Liver (tissue), 9 donors: ENCODE measurements around the gene MOV10. TPM values are rescaled to one million over a fixed set of nuclear protein-coding genes. Genes with fewer than 3 reads are reported as not detected.

ENCODE experiments used
- DNase-seq: peaks from one replicate; pipeline ENCODE4 v3.0.0-alpha.2; 2017; ENCODE audit warnings: low spot score
- H3K27ac ChIP-seq, 2 donors: one replicate each; pipeline ENCODE4 v1.7.0; 2013; ENCODE audit warnings: inconsistent platforms in 2 of 2, low read length in 2 of 2, control low read depth in 1 of 2, low read depth in 1 of 2, mild to moderate bottlenecking in 1 of 2
- H3K27me3 ChIP-seq, 4 donors: one replicate each; pipeline versions ENCODE4 v1.6.1 to v1.7.0; 2013; ENCODE audit warnings: low read length in 3 of 4, inconsistent platforms in 1 of 4, mild to moderate bottlenecking in 1 of 4, moderate library complexity in 1 of 4; ENCODE audit not compliant: control insufficient read depth in 4 of 4, insufficient read depth in 4 of 4
- H3K36me3 ChIP-seq, 4 donors: one replicate each; pipeline versions ENCODE4 v1.6.1 to v1.7.0; 2013; ENCODE audit warnings: low read length in 3 of 4, mild to moderate bottlenecking in 3 of 4, low read depth in 1 of 4, moderate library complexity in 1 of 4; ENCODE audit not compliant: control insufficient read depth in 4 of 4, insufficient read depth in 3 of 4
- H3K4me1 ChIP-seq, 4 donors: one replicate each; pipeline versions ENCODE4 v1.6.1 to v1.7.0; 2013; ENCODE audit warnings: low read length in 3 of 4, mild to moderate bottlenecking in 3 of 4, moderate library complexity in 1 of 4; ENCODE audit not compliant: control insufficient read depth in 4 of 4, insufficient read depth in 4 of 4
- H3K4me3 ChIP-seq, 3 donors: one replicate each; pipeline versions ENCODE4 v1.6.1 to v1.7.0; 2013; ENCODE audit warnings: low read length in 3 of 3, control low read depth in 1 of 3, low read depth in 1 of 3, mild to moderate bottlenecking in 1 of 3
- H3K9ac ChIP-seq, 2 donors: one replicate each; pipeline ENCODE4 v1.7.0; 2013; ENCODE audit warnings: low read length in 2 of 2, mild to moderate bottlenecking in 2 of 2, moderate library complexity in 2 of 2, control low read depth in 1 of 2, low read depth in 1 of 2
- H3K9me3 ChIP-seq, 4 donors: one replicate each; pipeline versions ENCODE4 v1.6.1 to v1.7.0; 2013; ENCODE audit warnings: low read length in 3 of 4; ENCODE audit not compliant: control insufficient read depth in 4 of 4
- ATF3 ChIP-seq: IDR thresholded peaks from 2 replicates; pipeline ENCODE4 v1.6.1; 2016; ENCODE audit warnings: antibody characterized with exemption
- CTCF ChIP-seq: fragments of 150-350 bp; IDR thresholded peaks from 2 replicates; pipeline ENCODE4 v1.5.1; 2017; ENCODE audit warnings: improper control_type of control experiment, low read depth, low read length; ENCODE audit not compliant: missing input control
- EGR1 ChIP-seq, 2 donors: IDR thresholded peaks; 2 replicates each; pipeline ENCODE4 v1.6.1; 2016 to 2018; ENCODE audit warnings: antibody characterized with exemption in 2 of 2, low read depth in 2 of 2
- FOXA1 ChIP-seq: IDR thresholded peaks from 2 replicates; pipeline ENCODE4 v1.6.1; 2016; ENCODE audit warnings: antibody characterized with exemption
- FOXA2 ChIP-seq: IDR thresholded peaks from 2 replicates; pipeline ENCODE4 v1.6.1; 2016; ENCODE audit warnings: antibody characterized with exemption
- GABPA ChIP-seq, 2 donors: IDR thresholded peaks in 1 of 2; conservative IDR thresholded peaks in 1 of 2; 2 replicates each; pipeline ENCODE4 v1.6.1; 2016; ENCODE audit warnings: antibody characterized with exemption in 2 of 2, mild to moderate bottlenecking in 1 of 2, moderate library complexity in 1 of 2
- HNF4A ChIP-seq, 2 donors: conservative IDR thresholded peaks; 2 replicates each; pipeline ENCODE4 v1.6.1; 2016; ENCODE audit warnings: antibody characterized with exemption in 2 of 2, mild to moderate bottlenecking in 2 of 2
- HNF4G ChIP-seq: IDR thresholded peaks from 2 replicates; pipeline ENCODE4 v1.6.1; 2016; ENCODE audit warnings: antibody characterized with exemption
- JUND ChIP-seq, 2 donors: IDR thresholded peaks; 2 replicates each; pipeline ENCODE4 v1.6.1; 2016; ENCODE audit warnings: antibody characterized with exemption in 2 of 2
- MAX ChIP-seq: IDR thresholded peaks from 2 replicates; pipeline ENCODE4 v1.6.1; 2016; ENCODE audit warnings: antibody characterized with exemption
- RAD21 ChIP-seq, 2 donors: IDR thresholded peaks; 2 replicates each; pipeline ENCODE4 v1.6.1; 2016; ENCODE audit warnings: antibody characterized with exemption in 2 of 2, mild to moderate bottlenecking in 2 of 2
- REST ChIP-seq: IDR thresholded peaks from 2 replicates; pipeline ENCODE4 v1.6.1; 2016; ENCODE audit warnings: antibody characterized with exemption, mild to moderate bottlenecking
- RXRA ChIP-seq, 2 donors: IDR thresholded peaks; 2 replicates each; pipeline ENCODE4 v1.6.1; 2017 to 2018; ENCODE audit warnings: antibody characterized with exemption in 2 of 2, mild to moderate bottlenecking in 1 of 2
- TAF1 ChIP-seq: conservative IDR thresholded peaks from 2 replicates; pipeline ENCODE4 v1.6.1; 2016; ENCODE audit warnings: antibody characterized with exemption, mild to moderate bottlenecking
- YY1 ChIP-seq: IDR thresholded peaks from 2 replicates; pipeline ENCODE4 v1.6.1; 2016; ENCODE audit warnings: antibody characterized with exemption, mild to moderate bottlenecking
- ZBTB33 ChIP-seq: IDR thresholded peaks from 2 replicates; pipeline ENCODE4 v1.6.1; 2016; ENCODE audit warnings: antibody characterized with exemption
- WGBS: extraction: QIAGEN DNeasy Blood & Tissue Kit; methylation state at CpG from one replicate; pipeline ENCODE4 v1.1.7; 2013; 5-methylcytosine and 5-hydroxymethylcytosine counted together
- polyA plus RNA-seq, 2 donors: library from polyadenylated mRNA; stranded (reverse) in 1 of 2; unstranded in 1 of 2; fragments of 200-250 nt in 1 of 2; fragments of >200 nt in 1 of 2; fragmentation: Nextera tagmentation in 1 of 2; extraction: Ambion mirVana in 1 of 2; gene quantifications; one replicate each; pipeline versions ENCODE4 v1.2.1 to v1.2.3, GENCODE V29; 2013 to 2015
- total RNA-seq, 2 donors: library from RNA; depleted of rRNA; stranded (reverse); fragments of >200 nt; gene quantifications; one replicate each; pipeline ENCODE4 v1.2.3, GENCODE V29; 2014
- donor health status: healthy.
- donor health status: healthy.
- donor health status: healthy.
- donor health status: healthy.
- donor health status: healthy.

The MOV10 gene
- total and polyA plus RNA-seq, 4 donors: 32.0 to 36.8 (median 33.7) TPM

- H3K27ac ChIP-seq: no peak overlapping the region
- DNase-seq: no peak
- peaks cover 4 to 11% (median 9%) of the 10 kb centered on the region in 4 donors for H3K4me1 ChIP-seq
- H3K36me3 ChIP-seq: peaks cover 4 to 61% (median 29%) of the 10 kb centered on the region in 4 donors
- no peaks in the 10 kb centered on the region for H3K9me3 ChIP-seq
- no peak for TF ChIP-seq TAF1
- TF ChIP-seq HNF4G: no peak
- TF ChIP-seq JUND (IDR thresholded peaks at IDR 0.05): no peak
- no peak for TF ChIP-seq CTCF
- TF ChIP-seq REST: no peak
- no peak for TF ChIP-seq FOXA2
- TF ChIP-seq HNF4A (conservative IDR thresholded peaks at IDR 0.05): no peak
- no peak for TF ChIP-seq RAD21 (IDR thresholded peaks at IDR 0.05)
- no peak for TF ChIP-seq EGR1 (IDR thresholded peaks at IDR 0.05; ENCODE audit: low read depth in 2 of 2)
- no peak for TF ChIP-seq YY1
- no peak for TF ChIP-seq ZBTB33
- no peak for TF ChIP-seq ATF3
- no peak for TF ChIP-seq RXRA (IDR thresholded peaks at IDR 0.05)
- 89% methylated on average over 6 of the region's 6 CpGs for WGBS
- no peak overlapping the region for H3K9ac ChIP-seq
- H3K4me3 ChIP-seq: no peak overlapping the region
- no peaks in the 10 kb centered on the region for H3K27me3 ChIP-seq
Observed at GRCh38 chr1:112693821-112694220, 19.4 kb downstream of the MOV10 start.

GRCh38 chr1:112694363-112694929, 20.0 kb downstream of the MOV10 start:
- Histone ChIP-seq H3K36me3 (peaks cover 4 to 60% (median 28%) of the 10 kb centered on the region in 4 donors), H3K9ac (no peak overlapping the region), H3K27me3 (no peaks in the 10 kb centered on the region), H3K27ac (no peak overlapping the region), H3K4me1 (peaks cover 6 to 17% (median 15%) of the 10 kb centered on the region in 4 donors), H3K4me3 (no peak overlapping the region), H3K9me3 (no peaks in the 10 kb centered on the region)
- peak; percentile 16 for DNase-seq
- WGBS: 88% methylated on average over 15 of the region's 15 CpGs
- TF ChIP-seq FOXA1 (no peak), GABPA (IDR thresholded peaks at IDR 0.05 in 1 of 2, conservative IDR thresholded peaks at IDR 0.05 in 1 of 2) (no peak), JUND (IDR thresholded peaks at IDR 0.05) (no peak), MAX (no peak), CTCF (no peak), RXRA (IDR thresholded peaks at IDR 0.05) (no peak), REST (no peak), ATF3 (no peak), EGR1 (IDR thresholded peaks at IDR 0.05; ENCODE audit: low read depth in 2 of 2) (no peak), HNF4A (conservative IDR thresholded peaks at IDR 0.05) (no peak)
